Neural progenitor cell (in vitro differentiated cells): ENCODE data around the gene MYH6.

ENCODE experiments used
- CTCF ChIP-seq: fragments of 200-600 bp; sonication (generic); IDR thresholded peaks from 2 replicates; pipeline ENCODE4 v1.5.1; 2017; ENCODE audit warnings: antibody characterized with exemption, mild to moderate bottlenecking
- EZH2 ChIP-seq: fragments of 200-600 bp; sonication (generic); IDR thresholded peaks from 2 replicates; pipeline ENCODE4 v1.6.1; 2017; ENCODE audit warnings: antibody characterized with exemption, mild to moderate bottlenecking, moderate library complexity
- EZH2phosphoT487 ChIP-seq: fragments of 200-600 bp; sonication (generic); IDR thresholded peaks from 2 replicates; pipeline ENCODE4 v1.6.1; 2017; ENCODE audit warnings: antibody characterized with exemption

GRCh38 chr14:23425169-23425568, 17.1 kb upstream of the MYH6 start:
- no peak for TF ChIP-seq CTCF
- no peak for TF ChIP-seq EZH2phosphoT487
- TF ChIP-seq EZH2 = no peak
